Astrocyte of the spinal cord (primary cell): Measurements from ENCODE around the gene LRTM1.

Experiments
- DNase-seq: peaks from one replicate; pipeline ENCODE4 v3.0.0; 2011; ENCODE audit warnings: low read depth, low spot score
- H3K4me3 ChIP-seq: 2 replicates; pipeline ENCODE4 v1.5.1; 2011; ENCODE audit warnings: low read depth, mild to moderate bottlenecking, low read length, moderate library complexity
- in situ Hi-C: cut with HindIII; loops from 2 replicates; pipeline ENCODE4 v1.10.0; 2017; ENCODE audit warnings: low sequenced_read_pairs
- TF ChIP-seq, protein P1 (sequence below): IDR thresholded peaks from 2 replicates; pipeline ENCODE4 v1.5.1; 2012; ENCODE audit warnings: low read depth, mild to moderate bottlenecking, low read length, inconsistent platforms

Gene LRTM1

DNA sequence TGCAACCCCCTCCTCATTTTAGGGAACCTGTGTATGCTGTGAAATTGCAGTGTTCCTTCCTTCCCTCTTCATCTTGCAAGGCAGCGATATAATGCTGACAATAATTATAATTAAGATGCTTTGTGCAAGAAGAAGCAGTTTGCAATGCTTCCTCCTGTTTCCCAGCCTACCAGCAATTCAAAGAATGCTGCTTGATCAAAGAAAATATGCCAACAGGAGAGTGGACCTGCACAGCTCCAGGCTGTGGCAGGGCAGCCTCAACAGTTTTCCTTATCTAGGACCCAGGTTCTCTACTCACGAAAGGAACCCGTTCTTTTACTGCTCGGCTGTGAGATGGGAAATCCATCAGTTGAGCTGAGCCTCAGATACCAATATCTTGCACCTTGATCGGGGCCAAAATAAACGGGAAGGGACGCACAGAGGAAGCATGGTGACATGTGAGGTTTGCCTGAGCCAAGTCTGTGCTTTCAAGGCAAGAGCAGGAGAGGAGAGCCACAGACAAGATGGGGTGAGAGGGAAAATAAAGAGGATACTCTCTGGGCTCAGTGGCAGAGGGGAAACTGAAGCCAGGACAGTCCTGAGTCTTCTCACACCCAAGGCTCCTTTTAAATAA is 22.6 kb upstream of the LRTM1 start:
- in situ Hi-C loops: no loop called here
- H3K4me3 ChIP-seq: no peak overlapping the region
- TF ChIP-seq, protein P1, sequence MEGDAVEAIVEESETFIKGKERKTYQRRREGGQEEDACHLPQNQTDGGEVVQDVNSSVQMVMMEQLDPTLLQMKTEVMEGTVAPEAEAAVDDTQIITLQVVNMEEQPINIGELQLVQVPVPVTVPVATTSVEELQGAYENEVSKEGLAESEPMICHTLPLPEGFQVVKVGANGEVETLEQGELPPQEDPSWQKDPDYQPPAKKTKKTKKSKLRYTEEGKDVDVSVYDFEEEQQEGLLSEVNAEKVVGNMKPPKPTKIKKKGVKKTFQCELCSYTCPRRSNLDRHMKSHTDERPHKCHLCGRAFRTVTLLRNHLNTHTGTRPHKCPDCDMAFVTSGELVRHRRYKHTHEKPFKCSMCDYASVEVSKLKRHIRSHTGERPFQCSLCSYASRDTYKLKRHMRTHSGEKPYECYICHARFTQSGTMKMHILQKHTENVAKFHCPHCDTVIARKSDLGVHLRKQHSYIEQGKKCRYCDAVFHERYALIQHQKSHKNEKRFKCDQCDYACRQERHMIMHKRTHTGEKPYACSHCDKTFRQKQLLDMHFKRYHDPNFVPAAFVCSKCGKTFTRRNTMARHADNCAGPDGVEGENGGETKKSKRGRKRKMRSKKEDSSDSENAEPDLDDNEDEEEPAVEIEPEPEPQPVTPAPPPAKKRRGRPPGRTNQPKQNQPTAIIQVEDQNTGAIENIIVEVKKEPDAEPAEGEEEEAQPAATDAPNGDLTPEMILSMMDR: no peak
- no peak for DNase-seq

DNA sequence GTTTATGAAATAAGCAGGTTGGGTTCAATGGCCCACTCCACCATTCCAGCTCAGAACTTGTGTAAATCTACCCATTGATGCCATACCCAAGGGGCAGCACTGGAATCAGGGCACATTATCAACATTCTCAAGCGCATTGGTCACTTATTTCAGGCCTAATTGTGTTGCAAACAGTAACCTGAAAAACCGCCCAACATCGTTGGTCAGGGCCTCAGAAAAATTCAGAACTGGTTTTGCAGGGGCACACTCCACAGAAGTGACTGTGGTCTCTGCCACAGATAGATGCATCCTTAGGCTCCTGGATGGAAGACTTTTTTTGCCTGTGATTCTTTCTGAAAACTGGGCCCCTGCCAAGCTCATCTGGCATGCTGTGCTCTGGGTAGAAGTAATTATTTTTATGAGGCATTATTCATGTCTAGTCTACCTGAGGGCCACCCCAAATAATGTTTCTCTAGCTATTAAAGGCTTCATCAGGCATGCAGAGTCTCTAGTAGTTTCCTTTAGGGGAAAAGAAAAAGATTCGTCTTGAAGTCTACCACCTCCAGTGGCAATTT is 21.7 kb upstream of the LRTM1 start:
- DNase-seq: no peak
- no peak overlapping the region for H3K4me3 ChIP-seq
- in situ Hi-C loops: no loop called here
- TF ChIP-seq, protein P1: no peak

DNA sequence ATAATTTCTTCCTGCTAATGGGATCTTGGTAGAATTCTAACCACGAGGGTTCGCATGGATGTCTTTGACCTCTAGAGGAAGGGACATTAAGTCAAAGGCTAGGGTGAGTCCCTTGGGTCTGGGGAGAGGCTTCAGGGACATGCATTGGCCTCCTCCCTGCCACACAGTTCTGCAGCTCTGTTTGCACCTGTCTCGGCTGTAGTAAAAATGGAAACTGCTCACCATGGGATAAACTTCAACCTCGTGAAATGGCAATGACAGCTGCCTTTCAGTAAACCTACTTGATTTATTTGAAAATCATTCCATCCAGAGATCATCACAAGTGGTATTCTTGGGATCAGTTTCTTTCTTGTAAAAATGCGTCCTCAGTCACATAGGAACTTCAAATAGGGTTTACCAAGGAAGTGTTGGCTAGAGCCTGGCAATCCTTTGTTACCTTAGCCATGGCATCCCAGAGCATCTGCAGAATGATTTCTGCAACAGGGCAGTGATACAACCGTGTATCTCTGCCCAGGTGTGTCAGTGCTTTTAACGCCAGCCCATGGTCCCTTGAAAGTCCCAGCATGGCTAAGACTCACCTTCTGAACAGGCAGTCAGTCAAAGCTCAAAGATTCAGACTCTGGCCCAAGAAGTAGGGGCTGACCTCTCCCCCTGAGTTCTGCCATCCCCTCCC is 14.0 kb upstream of the LRTM1 start:
- TF ChIP-seq, protein P1: no peak
- in situ Hi-C loops: no loop called here
- H3K4me3 ChIP-seq: no peak overlapping the region
- DNase-seq: no peak

DNA sequence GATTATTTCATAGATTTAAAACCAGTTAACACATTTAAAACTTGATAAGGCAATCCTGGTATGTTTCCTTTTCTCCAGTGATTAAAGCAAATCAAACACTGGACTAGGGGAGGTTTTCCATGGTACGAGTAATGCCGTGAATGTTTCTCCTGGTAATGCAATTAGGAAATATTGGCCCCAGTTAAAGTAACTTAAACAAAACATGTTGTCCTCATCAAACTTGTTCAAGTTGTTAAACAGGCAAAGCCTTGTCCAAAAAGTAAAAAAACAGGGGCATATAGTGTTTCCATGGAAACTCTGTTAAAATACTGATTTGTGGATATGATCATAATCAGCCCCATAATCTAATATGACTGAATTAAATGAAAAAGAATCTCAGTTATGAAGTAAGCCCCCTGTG is 13.1 kb upstream of the LRTM1 start:
- no peak overlapping the region for H3K4me3 ChIP-seq
- in situ Hi-C loops: no loop called here
- TF ChIP-seq, protein P1: no peak
- DNase-seq: no peak

DNA sequence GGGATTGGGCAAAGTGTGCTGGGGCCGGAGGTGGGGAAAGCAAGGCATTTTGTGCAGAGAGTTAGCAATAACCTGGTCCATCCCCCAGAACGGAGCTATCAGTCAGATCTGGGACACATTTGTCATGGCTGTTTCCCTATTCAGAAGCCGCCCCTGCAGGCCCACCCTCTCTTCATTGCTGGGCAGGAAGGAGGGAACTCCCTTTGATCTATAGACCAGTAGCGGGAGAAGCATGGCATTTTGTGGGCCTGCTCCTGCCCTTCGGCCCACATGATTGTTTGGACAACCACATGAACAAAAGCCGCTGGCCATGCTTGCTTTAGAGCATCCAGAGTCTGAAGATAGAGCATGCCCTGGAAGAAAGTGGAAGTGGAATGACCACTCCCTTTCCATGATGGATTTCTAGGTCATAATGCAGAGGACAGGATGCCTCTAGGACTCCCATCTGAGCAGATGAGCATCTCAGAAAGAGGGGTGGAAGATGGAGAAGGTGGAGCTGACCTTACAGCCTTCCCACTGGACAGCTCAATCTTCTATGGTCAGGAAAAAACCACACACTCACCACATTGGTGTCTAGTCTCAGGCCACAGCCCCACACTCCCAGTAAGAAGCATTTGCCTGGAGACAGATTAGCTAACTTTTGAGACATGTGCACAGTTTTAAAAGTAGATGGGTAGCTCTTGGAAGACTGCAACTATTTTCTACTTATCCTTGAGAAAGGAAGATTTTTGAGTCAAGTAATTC is 11.9 kb upstream of the LRTM1 start:
- in situ Hi-C loops: no loop called here
- DNase-seq: peak; percentile 52
- TF ChIP-seq, protein P1: no peak
- no peak overlapping the region for H3K4me3 ChIP-seq

DNA sequence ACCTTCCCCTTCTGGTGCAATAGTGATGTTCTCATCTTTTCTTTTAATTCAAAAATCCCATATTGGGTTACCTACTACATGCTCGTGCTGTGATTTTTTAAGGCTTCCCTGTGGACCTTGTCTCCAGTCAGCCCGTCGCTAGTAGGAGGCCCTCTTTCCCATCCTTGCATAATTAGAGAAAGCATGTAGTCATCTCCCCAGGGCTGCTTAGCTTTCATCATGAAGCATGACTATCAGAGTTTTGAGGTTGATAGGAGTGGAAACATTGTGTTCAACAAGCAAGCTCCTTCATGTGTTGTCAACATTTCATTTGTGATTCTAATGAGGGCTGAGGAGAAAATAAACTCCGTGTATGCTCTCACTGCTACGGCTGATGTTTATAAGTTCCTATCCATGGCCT is 8.7 kb upstream of the LRTM1 start:
- in situ Hi-C loops: no loop called here
- DNase-seq: no peak
- H3K4me3 ChIP-seq: no peak overlapping the region
- TF ChIP-seq, protein P1: no peak
